NCI-H2081 (cell line): ENCODE results near the gene ATP8A1.

ENCODE experiments used
- DNase-seq, 2 experiments: peaks; one replicate each; lab custom pipeline; 2025; lab: John Stamatoyannopoulos, UW

Gene ATP8A1

DNA sequence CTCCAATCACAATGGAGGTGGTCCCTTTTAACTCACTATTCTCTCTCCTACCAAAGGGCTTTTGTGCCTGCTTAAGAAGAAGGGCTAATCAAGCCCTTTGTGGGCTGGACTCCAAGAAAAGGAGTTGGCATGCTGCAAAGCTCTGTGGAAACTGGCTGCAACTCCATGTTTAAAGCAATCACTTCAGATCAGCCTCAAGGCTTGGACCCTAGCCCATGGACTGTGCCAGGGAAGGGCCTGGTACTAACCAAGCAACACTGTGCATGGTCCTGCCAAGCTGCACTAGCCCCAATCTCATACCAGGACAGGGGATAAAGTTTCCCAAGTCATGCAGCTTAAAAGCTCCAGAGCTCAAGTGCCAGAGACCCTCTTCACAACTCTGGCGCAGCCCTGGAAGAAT is 86.7 kb downstream of the ATP8A1 start:
- DNase-seq: peak in 1 of 2 experiments; percentile 22

GRCh38 chr4:42568610-42569207 is 88.2 kb downstream of the ATP8A1 start:
- DNase-seq: peak; percentile 73 to 78

GRCh38 chr4:42566835-42567234 is 90.1 kb downstream of the ATP8A1 start:
- DNase-seq: no peak

- no peak for DNase-seq
Measured at GRCh38 chr4:42562016-42562415, 94.9 kb downstream of the ATP8A1 start.

- DNase-seq: no peak
Measured at GRCh38 chr4:42561031-42561430, 95.9 kb downstream of the ATP8A1 start.

GRCh38 chr4:42560467-42560861 is 96.4 kb downstream of the ATP8A1 start:
- no peak for DNase-seq

- no peak for DNase-seq
Measured at GRCh38 chr4:42558156-42558555, 98.7 kb downstream of the ATP8A1 start.

DNA sequence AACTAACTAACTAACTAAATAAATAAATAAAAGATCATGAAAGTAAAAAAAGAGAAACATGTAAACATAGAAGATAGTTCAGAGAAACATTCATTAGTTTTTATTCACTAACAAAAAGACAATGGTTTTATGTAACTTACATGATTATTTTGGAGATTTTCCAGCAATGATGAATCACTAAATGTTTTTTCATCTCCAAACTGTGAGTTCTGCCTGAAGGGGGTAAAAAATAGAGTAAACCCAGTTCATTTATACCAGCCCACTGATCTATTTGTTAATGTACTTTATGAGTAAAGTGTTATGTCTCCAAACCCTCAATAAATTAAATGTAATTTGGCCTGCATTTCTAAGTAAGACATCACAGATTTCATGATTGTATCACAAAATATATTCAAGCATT is 101.1 kb downstream of the ATP8A1 start:
- DNase-seq: peak in 1 of 2 experiments; percentile 20

GRCh38 chr4:42554072-42554471 is 102.8 kb downstream of the ATP8A1 start:
- no peak for DNase-seq

- no peak for DNase-seq
Measured at GRCh38 chr4:42549896-42550295, 107.0 kb downstream of the ATP8A1 start.

- no peak for DNase-seq
Measured at GRCh38 chr4:42547805-42548204, 109.1 kb downstream of the ATP8A1 start.

DNA sequence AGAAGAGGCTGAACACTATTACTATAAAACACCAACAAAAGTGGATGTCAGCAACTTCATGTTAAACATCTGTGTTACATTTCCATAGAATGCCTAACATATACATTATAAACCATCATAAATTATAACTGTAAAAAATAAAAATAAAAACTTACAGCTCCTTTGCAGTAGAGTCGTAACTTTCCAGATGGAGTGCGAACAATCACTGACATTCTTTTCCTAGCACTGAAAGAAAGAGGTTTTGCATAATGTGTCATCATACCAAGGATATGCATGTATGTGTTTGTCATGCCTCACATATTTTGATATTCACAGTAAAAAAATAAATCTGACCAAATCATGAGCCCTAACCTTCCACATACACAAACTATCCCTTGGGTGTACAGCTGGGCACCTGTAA is 113.1 kb downstream of the ATP8A1 start:
- no peak for DNase-seq

DNA sequence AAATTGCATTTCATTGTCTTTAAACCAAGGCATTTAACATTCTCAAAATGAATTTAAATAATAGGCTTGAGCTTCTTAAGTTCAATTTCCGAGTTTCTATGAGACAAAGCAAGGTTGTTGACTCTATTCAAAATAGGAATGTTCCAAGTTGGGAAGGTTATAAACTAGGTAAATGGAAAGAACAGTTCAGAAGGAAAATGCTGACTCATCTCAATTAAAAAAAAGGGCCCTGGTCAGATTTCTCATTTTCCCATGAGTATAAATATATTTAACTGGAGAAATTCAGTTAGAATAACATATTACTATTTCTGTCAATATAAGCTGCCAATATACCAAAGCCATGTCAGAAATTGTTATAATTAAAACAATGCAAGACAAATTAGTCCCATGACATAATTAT is 113.8 kb downstream of the ATP8A1 start:
- DNase-seq: no peak

DNA sequence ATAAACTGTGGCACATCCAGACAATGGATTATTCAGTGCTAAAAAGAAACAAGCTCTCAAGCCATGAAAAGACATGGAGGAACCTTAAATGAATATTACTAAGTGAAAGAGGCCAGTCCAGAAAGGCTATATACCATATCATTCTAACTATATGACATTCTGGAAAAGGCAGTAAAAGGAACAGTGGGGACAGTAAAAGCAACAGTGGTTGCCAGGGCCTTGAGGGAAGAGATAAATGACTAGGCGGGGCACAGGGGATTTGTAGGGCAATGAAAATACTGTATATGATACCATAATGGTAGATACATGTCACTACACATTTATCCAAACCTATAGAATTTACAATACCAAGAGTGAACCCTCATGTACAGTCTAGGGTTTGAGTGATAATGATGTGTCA is 115.3 kb downstream of the ATP8A1 start:
- no peak for DNase-seq

DNA sequence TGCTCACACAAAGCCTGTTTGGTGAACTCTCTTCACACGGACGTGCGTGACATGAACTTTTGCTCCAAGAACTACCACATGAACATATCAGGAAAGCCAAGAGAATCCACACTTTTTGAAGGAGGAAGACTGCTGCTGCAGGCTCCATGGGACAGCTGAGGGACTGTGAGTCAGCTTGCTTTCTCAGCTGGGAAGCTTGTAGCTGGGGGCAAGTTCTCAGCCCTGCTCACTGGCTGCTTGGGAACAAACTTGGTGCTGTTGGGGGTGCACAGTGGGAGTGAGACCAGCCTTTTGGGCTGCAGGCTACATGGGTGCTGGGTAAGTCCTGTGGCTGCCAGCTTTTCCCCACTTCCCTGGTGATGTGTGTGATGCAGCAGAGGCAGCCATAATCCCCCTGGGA is 123.9 kb downstream of the ATP8A1 start:
- DNase-seq: no peak

DNA sequence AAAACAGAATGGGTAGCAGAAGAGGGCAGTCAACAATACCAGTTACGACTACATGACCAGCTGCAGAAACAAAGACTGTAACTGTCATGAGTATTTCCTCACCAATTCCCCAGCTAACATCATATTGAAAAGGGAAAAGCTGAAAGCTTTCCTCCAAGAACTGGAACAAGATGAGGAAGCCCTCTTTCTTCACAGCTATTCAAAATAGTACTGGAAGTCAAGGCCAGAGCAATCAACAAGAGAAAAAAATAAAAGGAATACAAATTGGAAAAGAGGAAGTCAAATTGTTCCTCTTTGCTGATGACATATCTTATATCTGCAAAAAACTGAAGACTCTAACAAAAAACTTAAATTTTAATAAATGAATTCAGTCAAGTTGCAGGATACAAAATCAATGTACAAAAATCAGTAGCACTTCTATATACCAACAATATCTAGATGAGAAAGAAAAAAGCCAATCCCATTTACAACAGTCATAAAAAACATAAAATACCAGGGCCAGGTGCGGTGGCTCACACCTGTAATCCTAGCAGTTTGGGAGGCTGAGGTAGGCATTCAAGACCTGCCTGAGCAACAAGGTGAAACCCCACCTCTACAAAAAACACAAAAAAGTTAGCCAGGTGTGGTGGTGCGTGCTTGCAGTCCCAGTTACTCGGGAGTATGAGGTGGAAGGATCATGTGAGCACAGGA is 125.4 kb downstream of the ATP8A1 start:
- no peak for DNase-seq

DNA sequence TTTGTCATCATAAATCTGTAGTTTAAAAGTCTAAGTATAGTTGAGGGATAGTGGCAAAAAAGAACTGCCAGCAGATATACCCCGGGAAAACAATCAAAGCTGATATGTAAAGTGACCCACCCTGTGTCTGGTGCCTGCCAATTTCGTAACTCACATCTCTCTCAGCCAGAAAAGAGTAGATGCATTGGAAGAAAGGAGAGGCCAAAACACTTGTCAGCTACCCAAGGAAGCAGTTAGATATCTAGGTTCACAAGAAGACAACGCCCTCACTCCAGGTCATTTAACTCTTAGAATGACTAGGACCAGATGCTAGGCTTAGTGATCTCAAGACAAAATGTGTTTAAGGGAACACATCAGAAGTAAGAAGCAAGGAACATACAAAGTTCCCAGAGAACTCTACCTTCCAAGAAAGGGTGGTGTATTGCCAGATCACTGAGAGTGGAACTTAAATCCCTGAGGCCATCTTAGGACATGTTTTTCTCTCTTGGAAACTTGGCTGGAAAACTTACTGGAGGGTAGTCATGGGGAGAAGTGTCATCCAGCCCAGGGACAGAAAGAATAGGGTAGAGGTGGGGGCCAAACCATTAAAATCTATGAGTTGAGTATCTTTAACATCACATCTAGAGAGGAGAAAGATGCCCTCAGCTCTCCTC is 133.7 kb downstream of the ATP8A1 start:
- no peak for DNase-seq

DNA sequence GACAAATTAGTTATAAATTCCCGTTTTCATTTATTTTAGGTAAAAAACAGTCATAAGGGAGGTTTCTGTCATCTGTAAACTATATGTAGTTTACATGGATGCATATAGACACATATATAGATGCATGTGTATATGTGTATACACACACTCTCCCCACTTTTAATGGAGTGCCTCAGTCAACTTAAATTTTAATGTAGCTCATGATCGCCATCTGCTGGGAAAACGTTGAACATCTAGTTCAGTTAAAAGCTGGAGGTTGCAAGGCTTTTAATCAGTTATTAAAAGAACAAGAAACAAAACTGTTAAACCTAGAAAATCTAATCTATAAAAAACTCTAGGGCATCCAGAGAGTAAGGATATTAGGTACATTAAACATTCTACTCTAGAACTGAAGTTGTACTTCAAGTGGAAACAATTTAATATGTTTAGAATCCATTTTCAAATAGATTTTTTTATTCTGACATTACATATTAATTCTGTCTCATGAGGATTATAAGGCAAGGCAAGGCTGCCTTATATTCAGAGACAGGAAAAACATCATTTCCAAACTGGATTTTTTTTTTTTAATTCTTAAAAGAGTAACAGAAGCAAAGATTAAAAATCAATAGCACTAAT is 137.0 kb downstream of the ATP8A1 start:
- DNase-seq: peak; percentile 53 to 62

- DNase-seq: no peak
Measured at GRCh38 chr4:42515156-42515884, 141.6 kb downstream of the ATP8A1 start.

DNA sequence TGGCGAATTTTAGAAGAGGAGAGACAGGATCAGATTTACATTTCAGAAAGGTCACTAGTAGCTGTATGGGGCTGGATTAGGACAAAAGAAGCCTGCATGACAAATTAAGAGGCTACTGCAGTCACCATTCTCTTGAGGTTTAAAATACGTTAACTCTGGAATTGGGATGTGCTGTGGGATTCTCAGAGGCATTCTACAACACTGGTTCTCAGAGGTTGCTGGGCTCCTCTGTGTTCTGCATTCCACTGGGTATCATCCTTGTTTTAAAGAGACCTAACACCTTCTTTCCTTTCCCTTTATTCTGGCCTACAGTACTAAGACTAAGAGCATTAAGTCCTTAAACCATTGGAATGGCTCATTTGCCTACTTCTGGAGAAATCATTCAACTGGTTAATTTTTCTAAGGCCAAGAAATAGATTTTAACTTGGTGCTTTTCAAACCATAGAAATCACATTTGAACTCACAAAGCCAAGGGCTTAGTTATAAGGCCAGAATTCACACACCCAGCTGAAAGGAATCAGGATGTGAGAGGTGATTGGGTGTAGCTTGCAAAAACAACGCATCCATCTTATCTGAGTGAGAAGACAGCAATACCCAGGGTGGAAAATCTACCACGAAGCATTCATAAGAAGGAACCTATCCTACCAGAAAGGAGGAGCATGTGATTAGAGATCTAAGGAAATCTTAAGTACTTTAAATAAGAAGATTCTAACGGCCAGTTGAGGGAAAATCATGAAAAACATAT is 143.0 kb downstream of the ATP8A1 start:
- no peak for DNase-seq

DNA sequence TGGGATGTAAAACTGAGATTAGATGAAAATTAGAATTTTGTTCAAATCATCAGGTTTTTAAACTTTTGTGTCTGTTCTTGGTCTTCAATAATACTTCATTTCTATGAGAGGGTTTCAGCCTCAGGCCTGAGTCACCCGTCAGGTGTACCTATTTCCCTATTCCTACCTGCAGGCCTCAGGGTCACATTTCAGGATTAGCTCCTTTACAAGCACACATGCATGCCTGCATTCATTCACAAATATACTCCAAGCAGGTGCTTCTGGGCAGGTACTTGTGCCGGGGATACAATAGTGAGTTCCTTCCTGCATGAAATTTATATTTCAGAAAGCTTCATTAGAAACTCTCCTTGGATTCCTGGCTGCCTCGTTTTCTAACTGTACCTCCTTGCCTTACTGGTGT is 144.7 kb downstream of the ATP8A1 start:
- no peak for DNase-seq

DNA sequence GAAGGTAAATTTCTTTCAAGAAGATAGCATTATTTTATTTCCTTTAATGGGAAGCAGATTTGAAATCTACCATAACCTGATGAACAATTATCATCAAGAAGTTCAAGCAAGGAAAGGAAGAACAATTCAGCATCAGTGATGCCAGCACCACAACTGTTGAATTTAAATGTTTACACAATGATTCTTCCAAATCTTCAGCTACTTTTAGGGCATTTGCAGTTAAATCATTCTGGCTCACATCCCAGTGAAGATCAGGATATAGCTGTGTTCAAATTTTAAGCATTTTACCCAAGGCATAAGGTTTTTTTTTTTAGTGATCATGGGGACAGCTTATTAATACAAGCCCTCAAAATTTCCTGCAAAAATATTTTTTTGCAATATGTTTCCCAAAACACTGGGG is 146.7 kb downstream of the ATP8A1 start:
- DNase-seq: no peak
